ENCODE data around the gene CNTN4. TPM values are rescaled to one million over a fixed set of nuclear protein-coding genes. Genes with fewer than 3 reads are reported as not detected.

Gene CNTN4
- total RNA-seq, 1 experiment from 2014 or later = 1.6 TPM

DNA sequence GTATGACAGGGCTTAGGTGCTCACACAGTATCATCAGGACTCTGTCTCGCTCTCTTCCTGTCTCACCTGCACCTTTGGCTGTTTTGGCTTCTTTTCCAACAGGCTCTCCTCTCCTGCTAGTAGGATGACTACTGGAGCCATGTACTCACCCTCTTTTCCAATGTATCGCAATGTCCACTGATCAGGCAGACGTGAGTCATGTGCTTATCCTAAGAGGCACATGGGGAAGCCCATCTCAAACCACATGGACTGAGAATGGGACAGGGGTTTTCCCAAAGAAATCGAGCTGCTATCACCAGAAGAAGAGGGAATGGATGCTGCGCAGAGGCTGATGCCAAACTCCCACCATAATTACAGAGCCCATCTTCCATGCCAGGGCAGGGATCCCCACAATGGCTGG, 830.9 kb downstream of the CNTN4 start:
- Histone ChIP-seq H2BK5ac (ENCODE audit: insufficient read length, low read length) (no peak overlapping the region), H3K14ac (ENCODE audit: insufficient read depth, low read length) (no peak overlapping the region), H4K5ac (ENCODE audit: insufficient read length, low read depth, low read length) (no peak overlapping the region), H3K4ac (ENCODE audit: low read depth, low read length) (no peak overlapping the region), H3K18ac (ENCODE audit: insufficient read length, low read depth, low read length) (no peak overlapping the region), H3K27ac (ENCODE audit: insufficient read length, low read depth, low read length) (no peak overlapping the region), H2BK15ac (ENCODE audit: low read depth, low read length) (no peak overlapping the region), H3K27me3 (ENCODE audit: insufficient read depth, low read length) (no peaks in the 10 kb centered on the region), H3K9ac (ENCODE audit: extremely low read depth, insufficient read length, low read length) (no peak overlapping the region), H4K20me1 (ENCODE audit: control insufficient read depth, insufficient read depth, insufficient read length) (no peaks in the 10 kb centered on the region), H3T11ph (ENCODE audit: low read length) (no peak overlapping the region), H3K4me1 (ENCODE audit: insufficient read depth, low read length) (no peaks in the 10 kb centered on the region), H3K23me2 (ENCODE audit: insufficient read length, low read depth, low read length, poor library complexity, severe bottlenecking) (no peaks in the 10 kb centered on the region), H2BK20ac (ENCODE audit: low read depth, low read length, poor library complexity, severe bottlenecking) (no peak overlapping the region), H3K56ac (ENCODE audit: insufficient read length, low read depth, low read length) (no peak overlapping the region), H3K23ac (ENCODE audit: insufficient read length, low read depth, low read length) (no peak overlapping the region), H4K8ac (replicated peaks; ENCODE audit: insufficient read length, low read depth, low read length) (no peak overlapping the region), H3K79me1 (ENCODE audit: insufficient read depth, low read depth, low read length, poor library complexity, severe bottlenecking) (no peaks in the 10 kb centered on the region), H3K9me3 (ENCODE audit: control insufficient read depth, low read depth, low read length) (no peaks in the 10 kb centered on the region), H2AK5ac (ENCODE audit: insufficient read length, low read length) (no peak overlapping the region), H4K91ac (ENCODE audit: insufficient read length, low read depth, low read length) (no peak overlapping the region), H3K4me2 (ENCODE audit: insufficient read depth, insufficient read length, low read length) (no peak overlapping the region), H3K79me2 (ENCODE audit: insufficient read depth, low read length) (no peaks in the 10 kb centered on the region), H2BK120ac (ENCODE audit: low read depth, low read length, poor library complexity, severe bottlenecking) (no peak overlapping the region), H2BK12ac (ENCODE audit: insufficient read length, low read depth, low read length) (no peak overlapping the region), H2AFZ (ENCODE audit: low read length) (no peak overlapping the region)
- DNase-seq = no peak
- no peaks in the 10 kb centered on the region for H3K27me3 Mint-ChIP-seq (ENCODE audit: low read depth)
- TF ChIP-seq, protein P1, sequence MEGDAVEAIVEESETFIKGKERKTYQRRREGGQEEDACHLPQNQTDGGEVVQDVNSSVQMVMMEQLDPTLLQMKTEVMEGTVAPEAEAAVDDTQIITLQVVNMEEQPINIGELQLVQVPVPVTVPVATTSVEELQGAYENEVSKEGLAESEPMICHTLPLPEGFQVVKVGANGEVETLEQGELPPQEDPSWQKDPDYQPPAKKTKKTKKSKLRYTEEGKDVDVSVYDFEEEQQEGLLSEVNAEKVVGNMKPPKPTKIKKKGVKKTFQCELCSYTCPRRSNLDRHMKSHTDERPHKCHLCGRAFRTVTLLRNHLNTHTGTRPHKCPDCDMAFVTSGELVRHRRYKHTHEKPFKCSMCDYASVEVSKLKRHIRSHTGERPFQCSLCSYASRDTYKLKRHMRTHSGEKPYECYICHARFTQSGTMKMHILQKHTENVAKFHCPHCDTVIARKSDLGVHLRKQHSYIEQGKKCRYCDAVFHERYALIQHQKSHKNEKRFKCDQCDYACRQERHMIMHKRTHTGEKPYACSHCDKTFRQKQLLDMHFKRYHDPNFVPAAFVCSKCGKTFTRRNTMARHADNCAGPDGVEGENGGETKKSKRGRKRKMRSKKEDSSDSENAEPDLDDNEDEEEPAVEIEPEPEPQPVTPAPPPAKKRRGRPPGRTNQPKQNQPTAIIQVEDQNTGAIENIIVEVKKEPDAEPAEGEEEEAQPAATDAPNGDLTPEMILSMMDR (conservative IDR thresholded peaks at IDR 0.05) = no peak
- H3K4me3 Mint-ChIP-seq = no peak overlapping the region
- no peak overlapping the region for H3K27ac Mint-ChIP-seq
- H3K36me3 Mint-ChIP-seq (ENCODE audit: insufficient read depth in 1 of 3, low read depth in 3 of 3) = peaks cover 0 to 4% (median 0%) of the 10 kb centered on the region in 3 experiments; a peak in 4 of 7 replicates
- WGBS (ENCODE audit: extremely low coverage, insufficient read length, low lambda C conversion rate) = no CpG with 5 or more reads among the region's 5 CpGs
- H3K9me3 Mint-ChIP-seq = peaks cover 3 to 4% of the 10 kb centered on the region in 2 experiments; a peak in 3 of 5 replicates
- no peaks in the 10 kb centered on the region; a peak in 1 of 4 replicates for H3K4me1 Mint-ChIP-seq

All from H9 (cell line).